ENCODE data around the gene GRM1.

GRM1 gene

DNA sequence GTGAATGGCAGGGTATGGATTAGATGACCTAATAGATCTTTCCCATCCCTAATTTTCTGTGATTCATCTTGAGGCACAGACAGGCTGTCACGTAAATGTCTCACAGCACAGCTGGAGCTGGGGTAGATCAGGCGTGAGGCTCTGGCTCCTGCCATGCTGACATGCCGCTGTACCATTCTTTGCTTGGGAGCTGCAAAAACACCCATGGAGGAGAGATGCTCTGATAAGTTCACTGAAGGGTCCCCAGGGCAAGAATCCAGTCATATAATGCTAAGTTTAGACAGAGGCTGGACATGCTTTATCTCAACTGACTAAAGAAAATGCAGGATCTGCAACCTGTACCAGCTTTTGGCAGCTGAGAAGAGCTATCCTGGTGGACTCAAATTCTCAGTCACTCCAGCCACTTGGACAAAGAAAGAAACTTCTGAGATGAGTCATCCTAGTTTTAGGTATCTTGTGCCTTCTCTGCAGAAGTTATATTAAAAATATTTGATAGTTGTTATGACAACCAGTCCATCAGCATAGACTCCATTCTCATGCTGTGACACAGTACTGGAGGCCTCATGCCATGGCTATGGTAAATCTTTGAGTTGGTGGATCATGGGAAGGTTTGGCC is 329.7 kb downstream of the GRM1 start:
- H3K9ac ChIP-seq, result no peak overlapping the region
- no peaks in the 10 kb centered on the region for H3K9me3 ChIP-seq
- no peaks in the 10 kb centered on the region for H3K36me3 ChIP-seq
- no peaks in the 10 kb centered on the region for H3K27me3 ChIP-seq
- no peak overlapping the region for H3K4me3 ChIP-seq
- no peaks in the 10 kb centered on the region for H4K20me1 ChIP-seq
- no peak for TF ChIP-seq Cebpa-rat (IDR thresholded peaks at IDR 0.05)
- H3K4me1 ChIP-seq, result no peaks in the 10 kb centered on the region
- no peak overlapping the region for H3K4me2 ChIP-seq
- H3K27ac ChIP-seq, result no peak overlapping the region

DNA sequence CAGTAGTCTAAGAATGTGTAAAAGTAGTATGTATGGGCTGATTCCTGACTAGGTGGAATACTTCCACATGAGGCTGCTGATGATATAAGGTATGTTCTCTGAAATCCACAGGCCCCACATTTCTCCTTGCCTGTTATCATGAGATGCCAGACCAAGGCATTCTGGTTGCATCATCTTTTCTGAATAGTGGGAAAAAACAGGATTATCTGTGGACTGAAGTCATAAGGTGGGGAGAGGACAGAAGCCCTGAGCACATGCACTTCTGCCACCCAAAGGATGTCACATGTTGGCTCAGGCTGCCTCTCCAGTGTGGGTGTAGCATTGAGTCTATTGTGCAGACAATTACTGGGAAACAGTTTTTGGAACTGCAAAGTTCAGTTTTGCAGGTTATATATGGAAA is 330.3 kb downstream of the GRM1 start:
- H3K4me1 ChIP-seq, result no peaks in the 10 kb centered on the region
- no peak overlapping the region for H3K4me3 ChIP-seq
- no peak overlapping the region for H3K27ac ChIP-seq
- no peaks in the 10 kb centered on the region for H3K36me3 ChIP-seq
- no peak overlapping the region for H3K4me2 ChIP-seq
- no peak for TF ChIP-seq Cebpa-rat (IDR thresholded peaks at IDR 0.05)
- no peaks in the 10 kb centered on the region for H3K9me3 ChIP-seq
- H4K20me1 ChIP-seq, result no peaks in the 10 kb centered on the region
- no peaks in the 10 kb centered on the region for H3K27me3 ChIP-seq
- no peak overlapping the region for H3K9ac ChIP-seq

DNA sequence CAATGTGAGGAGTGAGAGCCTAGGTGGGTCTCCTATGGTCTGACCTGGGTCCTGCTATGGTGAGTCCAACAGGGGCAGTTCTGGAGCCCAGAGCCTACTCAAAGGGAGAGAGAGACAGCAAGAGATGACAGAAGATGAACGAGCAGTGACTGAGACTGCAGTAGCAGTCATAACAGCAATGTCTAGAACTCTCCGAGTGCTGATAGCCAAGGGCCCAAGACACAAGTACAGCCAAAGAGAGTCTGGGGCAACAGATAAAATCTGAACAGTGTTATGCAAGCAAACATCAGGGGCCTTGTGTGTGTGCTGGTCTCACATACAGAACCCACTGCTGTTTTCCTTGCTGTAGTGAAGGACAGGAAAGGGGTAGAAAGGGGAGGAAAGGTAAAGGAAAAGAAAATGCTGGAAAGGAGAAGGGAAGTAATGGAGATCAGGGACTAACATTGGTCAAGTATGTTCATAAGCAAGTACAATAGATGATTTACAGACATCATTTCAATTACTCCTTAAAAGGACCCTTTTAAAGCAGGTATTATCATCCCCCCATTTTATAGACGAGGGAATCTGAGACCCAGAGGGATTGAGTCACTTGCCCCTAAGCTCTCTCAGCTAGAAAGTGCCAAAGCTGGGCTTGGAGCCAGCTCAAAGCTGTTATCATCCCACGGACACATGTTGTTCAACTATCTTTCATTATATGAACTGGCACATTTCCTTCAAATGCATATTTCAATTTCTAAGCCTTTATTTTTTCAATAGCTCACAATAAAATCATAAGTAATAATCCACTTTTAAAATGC is 332.5 kb downstream of the GRM1 start:
- H3K36me3 ChIP-seq, result no peaks in the 10 kb centered on the region
- no peak overlapping the region for H3K9ac ChIP-seq
- H3K27ac ChIP-seq, result no peak overlapping the region
- no peaks in the 10 kb centered on the region for H3K9me3 ChIP-seq
- H3K4me2 ChIP-seq, result no peak overlapping the region
- no peaks in the 10 kb centered on the region for H4K20me1 ChIP-seq
- no peaks in the 10 kb centered on the region for H3K4me1 ChIP-seq
- H3K27me3 ChIP-seq, result no peaks in the 10 kb centered on the region
- H3K4me3 ChIP-seq, result no peak overlapping the region
- no peak for TF ChIP-seq Cebpa-rat (IDR thresholded peaks at IDR 0.05)

DNA sequence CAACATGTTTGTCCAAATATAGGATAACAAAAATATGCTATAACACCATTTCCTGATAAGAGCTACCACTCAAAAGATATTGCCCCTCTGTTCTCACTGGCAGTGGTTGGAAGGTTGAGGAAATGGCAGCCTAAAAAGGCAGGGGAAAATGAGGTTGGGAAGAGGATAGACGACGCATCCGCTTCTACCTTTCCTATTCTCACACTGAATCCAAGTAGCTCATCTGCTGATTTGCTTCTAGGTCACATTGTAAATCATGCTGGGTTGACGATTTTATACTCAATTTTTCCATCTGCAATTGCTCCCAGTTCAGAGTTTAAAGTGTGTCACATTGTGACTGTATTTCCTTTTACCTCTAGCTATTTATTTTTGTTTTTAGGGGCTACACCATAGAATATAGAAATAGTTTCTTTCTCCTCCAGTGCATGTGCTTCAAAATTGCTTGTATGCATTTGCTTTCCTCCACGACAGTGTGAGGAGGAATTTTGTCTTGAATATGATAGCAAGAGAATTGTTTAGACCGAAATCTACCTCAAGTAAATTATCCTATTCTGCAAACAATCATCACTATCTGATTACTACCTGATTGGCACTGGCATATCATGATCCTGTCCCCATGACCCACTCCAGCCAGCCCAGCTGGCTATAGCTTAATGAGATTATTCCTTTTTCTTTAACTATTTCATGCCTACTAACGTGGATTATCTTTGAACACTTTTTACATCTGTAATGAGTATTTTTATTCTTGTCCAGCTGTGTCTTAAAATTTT is 335.2 kb downstream of the GRM1 start:
- no peak overlapping the region for H3K4me3 ChIP-seq
- no peak overlapping the region for H3K4me2 ChIP-seq
- no peaks in the 10 kb centered on the region for H3K9me3 ChIP-seq
- H3K36me3 ChIP-seq, result no peaks in the 10 kb centered on the region
- H3K27ac ChIP-seq, result no peak overlapping the region
- H3K9ac ChIP-seq, result no peak overlapping the region
- no peak for TF ChIP-seq Cebpa-rat (IDR thresholded peaks at IDR 0.05)
- no peaks in the 10 kb centered on the region for H4K20me1 ChIP-seq
- no peaks in the 10 kb centered on the region for H3K27me3 ChIP-seq
- no peaks in the 10 kb centered on the region for H3K4me1 ChIP-seq

DNA sequence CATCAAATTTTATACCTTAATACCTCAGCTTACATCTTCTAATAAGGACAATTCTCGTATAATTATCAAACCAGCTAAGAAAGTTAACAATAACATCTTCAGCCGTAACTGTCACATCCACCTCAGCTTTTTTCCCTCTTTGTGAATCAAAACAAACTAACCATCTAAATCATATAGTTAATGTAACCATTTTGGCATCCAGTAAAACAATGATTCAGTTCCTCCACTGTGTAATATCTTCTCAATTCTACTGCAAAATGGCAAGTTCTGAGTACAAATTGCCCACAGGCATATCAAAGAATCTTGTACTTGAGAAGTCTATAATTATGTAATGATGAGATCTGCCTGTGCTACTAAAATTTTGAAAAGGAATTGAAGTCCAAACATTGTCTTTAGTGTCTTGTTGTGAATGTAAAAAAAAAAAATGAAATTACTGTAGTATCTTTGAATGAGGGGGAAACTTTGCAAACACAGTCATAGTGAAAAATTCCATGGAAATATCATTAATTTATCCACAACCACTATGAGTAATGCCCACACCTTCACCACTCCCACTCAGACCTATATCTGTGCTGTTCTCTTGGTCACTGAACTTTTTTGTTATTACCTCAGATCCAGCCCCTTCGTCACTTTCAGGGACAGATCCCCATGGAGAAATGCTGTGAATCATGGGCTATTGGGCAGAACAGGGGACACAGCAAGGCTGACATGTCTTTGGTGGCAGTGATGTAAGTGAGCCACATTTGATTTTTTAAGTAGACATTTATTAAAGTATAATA is 336.1 kb downstream of the GRM1 start:
- no peak overlapping the region for H3K4me3 ChIP-seq
- no peaks in the 10 kb centered on the region for H3K36me3 ChIP-seq
- no peak for TF ChIP-seq Cebpa-rat (IDR thresholded peaks at IDR 0.05)
- no peaks in the 10 kb centered on the region for H3K9me3 ChIP-seq
- H3K4me2 ChIP-seq, result no peak overlapping the region
- H4K20me1 ChIP-seq, result no peaks in the 10 kb centered on the region
- H3K4me1 ChIP-seq, result no peaks in the 10 kb centered on the region
- H3K9ac ChIP-seq, result no peak overlapping the region
- H3K27ac ChIP-seq, result no peak overlapping the region
- no peaks in the 10 kb centered on the region for H3K27me3 ChIP-seq

DNA sequence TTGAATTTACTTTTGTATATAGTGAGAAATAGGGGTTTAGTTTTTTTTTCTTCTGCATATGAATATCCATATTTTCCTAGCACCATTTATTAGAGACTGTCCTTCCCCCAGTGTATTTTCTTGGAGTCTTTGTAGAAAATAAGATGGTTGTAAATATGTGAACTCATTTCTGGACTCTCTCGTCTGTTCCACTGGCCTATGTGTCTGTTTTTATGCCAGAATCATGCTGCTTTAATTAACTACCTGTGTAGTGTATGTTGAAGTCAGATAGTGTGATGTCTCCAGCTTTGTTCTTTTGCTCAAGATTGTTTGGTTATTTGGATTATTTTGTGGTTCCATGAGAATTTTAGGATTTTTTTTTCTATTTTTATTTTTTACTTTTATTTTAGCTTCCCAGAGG is 338.2 kb downstream of the GRM1 start:
- H3K27me3 ChIP-seq, result no peaks in the 10 kb centered on the region
- H3K27ac ChIP-seq, result no peak overlapping the region
- H3K36me3 ChIP-seq, result no peaks in the 10 kb centered on the region
- no peaks in the 10 kb centered on the region for H3K4me1 ChIP-seq
- H3K9me3 ChIP-seq, result no peaks in the 10 kb centered on the region
- no peak for TF ChIP-seq Cebpa-rat (IDR thresholded peaks at IDR 0.05)
- H3K4me3 ChIP-seq, result no peak overlapping the region
- H3K9ac ChIP-seq, result no peak overlapping the region
- H4K20me1 ChIP-seq, result no peaks in the 10 kb centered on the region
- H3K4me2 ChIP-seq, result no peak overlapping the region

DNA sequence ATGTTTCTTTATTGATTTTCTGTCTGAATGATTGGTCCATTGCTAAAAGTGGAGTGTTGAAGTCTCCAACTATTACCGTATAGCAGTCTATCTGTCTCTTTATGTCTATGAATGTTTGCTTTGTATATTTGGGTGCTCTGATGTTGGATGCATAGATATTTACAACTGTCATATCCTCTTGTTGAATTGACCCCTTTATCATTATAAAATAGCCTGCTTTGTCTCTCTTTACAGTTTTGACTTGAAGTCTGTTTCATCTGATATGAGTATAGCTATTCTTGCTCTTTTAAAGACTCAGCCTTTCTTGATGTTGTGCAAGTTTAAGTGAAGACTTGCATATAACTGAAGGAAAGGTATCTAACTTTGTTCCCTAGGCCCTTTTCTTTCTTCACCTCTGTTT is 341.0 kb downstream of the GRM1 start:
- H3K36me3 ChIP-seq, result no peaks in the 10 kb centered on the region
- no peaks in the 10 kb centered on the region for H3K9me3 ChIP-seq
- no peak overlapping the region for H3K4me2 ChIP-seq
- H4K20me1 ChIP-seq, result no peaks in the 10 kb centered on the region
- H3K4me1 ChIP-seq, result no peaks in the 10 kb centered on the region
- H3K4me3 ChIP-seq, result no peak overlapping the region
- no peak overlapping the region for H3K9ac ChIP-seq
- TF ChIP-seq Cebpa-rat (IDR thresholded peaks at IDR 0.05), result no peak
- no peak overlapping the region for H3K27ac ChIP-seq
- H3K27me3 ChIP-seq, result no peaks in the 10 kb centered on the region

DNA sequence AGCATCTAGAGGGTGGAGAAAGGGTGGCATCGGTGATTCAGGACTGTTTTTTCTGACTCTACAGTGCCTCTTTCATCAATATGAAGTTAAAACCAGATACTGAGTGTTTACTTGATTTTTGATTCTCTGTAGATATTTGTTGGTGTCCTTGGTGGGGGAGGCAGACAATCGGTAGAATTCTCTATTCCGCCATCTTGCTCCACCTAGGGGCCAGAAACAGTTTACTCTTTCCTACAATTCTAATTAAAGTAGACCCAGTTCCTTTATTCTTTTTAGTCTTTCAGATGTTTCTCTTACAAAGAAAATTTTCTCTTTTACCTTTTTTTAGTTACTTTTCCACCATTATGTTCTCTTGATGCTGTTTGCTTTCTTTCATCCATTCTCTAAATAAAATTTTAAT is 352.6 kb downstream of the GRM1 start:
- Histone ChIP-seq H3K36me3 (no peaks in the 10 kb centered on the region), H3K4me1 (no peaks in the 10 kb centered on the region), H3K27me3 (no peaks in the 10 kb centered on the region), H3K9ac (no peak overlapping the region), H4K20me1 (no peaks in the 10 kb centered on the region), H3K27ac (no peak overlapping the region), H3K4me2 (no peak overlapping the region), H3K4me3 (no peak overlapping the region), H3K9me3 (no peaks in the 10 kb centered on the region)
- TF ChIP-seq Cebpa-rat (IDR thresholded peaks at IDR 0.05), result no peak

DNA sequence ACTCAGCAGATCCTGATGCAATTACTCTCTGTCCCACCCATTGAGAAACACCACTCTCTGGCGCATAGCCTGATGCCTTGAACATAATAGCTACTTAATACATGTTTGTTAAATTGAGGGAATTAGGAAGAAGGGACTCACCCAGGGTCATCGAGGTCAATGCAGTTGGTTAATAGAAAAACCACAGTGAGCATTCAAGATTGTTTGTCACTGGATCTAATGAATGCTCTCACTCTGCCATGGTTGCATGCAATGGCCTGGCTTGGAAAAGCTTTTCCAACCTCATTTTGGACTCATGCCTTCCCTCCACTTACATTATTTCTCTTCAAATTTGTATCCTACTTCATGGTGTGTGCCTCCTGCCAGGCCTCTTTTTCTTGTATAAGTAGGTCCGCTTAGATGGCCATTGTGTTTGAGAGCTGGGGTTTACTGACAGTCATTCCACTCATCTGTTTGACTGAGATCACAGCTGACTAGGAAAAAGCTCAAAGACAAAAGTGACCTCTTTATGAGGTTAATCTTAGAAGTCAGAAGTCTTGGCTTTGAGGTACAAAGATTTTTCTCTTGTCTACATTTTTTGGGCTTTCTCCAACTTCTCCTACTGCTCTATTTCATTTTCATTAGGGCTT is 360.0 kb downstream of the GRM1 start:
- Histone ChIP-seq H3K4me2 (no peak overlapping the region), H3K4me3 (no peak overlapping the region), H3K9me3 (no peaks in the 10 kb centered on the region), H3K27me3 (no peaks in the 10 kb centered on the region), H3K27ac (no peak overlapping the region), H3K4me1 (no peaks in the 10 kb centered on the region), H3K9ac (no peak overlapping the region), H3K36me3 (no peaks in the 10 kb centered on the region), H4K20me1 (no peaks in the 10 kb centered on the region)
- TF ChIP-seq Cebpa-rat (IDR thresholded peaks at IDR 0.05), result no peak
